HepG2 (cell line): ENCODE data around the gene SGMS1. TPM values are rescaled to one million over a fixed set of nuclear protein-coding genes. Genes with fewer than 3 reads are reported as not detected.

Experiments
- CBX5 ChIP-seq: sonication (generic); formaldehyde crosslinking; IDR thresholded peaks from 2 replicates; pipeline ENCODE4 v1.4.0; 2020; ENCODE audit warnings: missing genetic modification reagents, borderline replicate concordance
- ETV6 ChIP-seq: sonication (generic); formaldehyde crosslinking; conservative IDR thresholded peaks from 2 replicates; pipeline ENCODE4 v1.4.0; 2020; ENCODE audit warnings: missing genetic modification reagents
- HOXD1 ChIP-seq: sonication (generic); formaldehyde crosslinking; IDR thresholded peaks from 2 replicates; pipeline ENCODE4 v1.5.0; 2020; ENCODE audit warnings: missing genetic modification reagents
- JUNB ChIP-seq: sonication (generic); formaldehyde crosslinking; IDR thresholded peaks from 2 replicates; pipeline ENCODE4 v1.8.0; 2022; ENCODE audit warnings: missing genetic modification reagents, mild to moderate bottlenecking, borderline replicate concordance
- KDM5A ChIP-seq: fragments of 200-600 bp; sonication (generic); IDR thresholded peaks from 2 replicates; pipeline ENCODE4 v1.7.0; 2018; ENCODE audit warnings: antibody characterized with exemption, mild to moderate bottlenecking, low read length, borderline replicate concordance
- MBNL3 ChIP-seq: fragments of 250-450 bp; sonication (Bioruptor Pico); conservative IDR thresholded peaks from 2 replicates; pipeline ENCODE4 v1.8.0; 2022; ENCODE audit warnings: mild to moderate bottlenecking, inconsistent platforms
- MED13 ChIP-seq: sonication (generic); formaldehyde crosslinking; IDR thresholded peaks from 2 replicates; pipeline ENCODE4 v1.5.0; 2020; ENCODE audit warnings: missing genetic modification reagents
- ZBTB8A ChIP-seq: sonication (generic); formaldehyde crosslinking; IDR thresholded peaks from 2 replicates; pipeline ENCODE4 v1.4.0; 2020; ENCODE audit warnings: mild to moderate bottlenecking, low read depth, missing genetic modification reagents, borderline replicate concordance
- ZNF33A ChIP-seq: sonication (generic); formaldehyde crosslinking; IDR thresholded peaks from 2 replicates; pipeline ENCODE4 v1.5.1; 2020; ENCODE audit warnings: missing genetic modification reagents, mild to moderate bottlenecking, moderate library complexity, borderline replicate concordance
- ZNF441 ChIP-seq: sonication (generic); formaldehyde crosslinking; IDR thresholded peaks from 2 replicates; pipeline ENCODE4 v1.7.0; 2021; ENCODE audit warnings: missing genetic modification reagents, borderline replicate concordance
- ZNF552 ChIP-seq: sonication (generic); formaldehyde crosslinking; IDR thresholded peaks from 2 replicates; pipeline ENCODE4 v1.9.0; 2022; ENCODE audit warnings: missing genetic modification reagents, mild to moderate bottlenecking, borderline replicate concordance
- ZNF709 ChIP-seq: sonication (generic); formaldehyde crosslinking; IDR thresholded peaks from 2 replicates; pipeline ENCODE4 v1.5.0; 2020; ENCODE audit warnings: mild to moderate bottlenecking, missing genetic modification reagents
- ZNF816 ChIP-seq: sonication (generic); formaldehyde crosslinking; IDR thresholded peaks from 2 replicates; pipeline ENCODE4 v1.8.0; 2022; ENCODE audit warnings: missing genetic modification reagents, mild to moderate bottlenecking, borderline replicate concordance
- polyA plus RNA-seq, 8 experiments: library from polyadenylated mRNA; depleted of rRNA in 3 of 8; stranded (reverse) in 7 of 8; unstranded in 1 of 8; fragments of >200 nt; fragmentation: Illumina TruSeq in 4 of 8; extraction: Trizol in 4 of 8; gene quantifications; 2 replicates each; pipeline versions ENCODE4 v1.2.1 to v1.2.3, GENCODE V29; 2011 to 2016; ENCODE audit warnings: low read depth in 4 of 8, missing spikeins in 1 of 8, mixed read lengths in 1 of 8; ENCODE audit not compliant: insufficient read depth in 1 of 8
- total RNA-seq, 5 experiments: library from RNA; depleted of rRNA; stranded (reverse); fragments of >200 nt; fragmentation: Illumina TruSeq; extraction: Trizol; gene quantifications; 2 replicates each; pipeline ENCODE4 v1.2.3, GENCODE V29; 2016; ENCODE audit warnings: low read depth in 1 of 5
- TF ChIP-seq, protein P1 (sequence below): sonication (generic); formaldehyde crosslinking; IDR thresholded peaks from 2 replicates; pipeline ENCODE4 v1.4.0; 2020; ENCODE audit warnings: missing genetic modification reagents
- TF ChIP-seq, protein P2 (sequence below): sonication (generic); formaldehyde crosslinking; IDR thresholded peaks from 2 replicates; pipeline ENCODE4 v1.9.0; 2021; ENCODE audit warnings: missing genetic modification reagents, mild to moderate bottlenecking, borderline replicate concordance
- TF ChIP-seq, protein P3 (sequence below): IDR thresholded peaks from 2 replicates; pipeline ENCODE4 v1.6.1; 2016; ENCODE audit warnings: mild to moderate bottlenecking
- TF ChIP-seq, protein P4 (sequence below): sonication (generic); formaldehyde crosslinking; IDR thresholded peaks from 2 replicates; pipeline ENCODE4 v1.4.0; 2020; ENCODE audit warnings: missing genetic modification reagents
- TF ChIP-seq, protein P5 (sequence below): IDR thresholded peaks from 2 replicates; pipeline ENCODE4 v1.6.1; 2016; ENCODE audit warnings: missing genetic modification reagents, missing compliant biosample characterization
- TF ChIP-seq, protein P6 (sequence below): sonication (generic); formaldehyde crosslinking; IDR thresholded peaks from 2 replicates; pipeline ENCODE4 v1.5.0; 2020; ENCODE audit warnings: mild to moderate bottlenecking, missing genetic modification reagents

The SGMS1 gene
- total and polyA plus RNA-seq, 2 of the 13 experiments (the other 11 are each of a cell fraction or from before 2014, with no cell fraction given) = 6.5 to 15.1 TPM

DNA sequence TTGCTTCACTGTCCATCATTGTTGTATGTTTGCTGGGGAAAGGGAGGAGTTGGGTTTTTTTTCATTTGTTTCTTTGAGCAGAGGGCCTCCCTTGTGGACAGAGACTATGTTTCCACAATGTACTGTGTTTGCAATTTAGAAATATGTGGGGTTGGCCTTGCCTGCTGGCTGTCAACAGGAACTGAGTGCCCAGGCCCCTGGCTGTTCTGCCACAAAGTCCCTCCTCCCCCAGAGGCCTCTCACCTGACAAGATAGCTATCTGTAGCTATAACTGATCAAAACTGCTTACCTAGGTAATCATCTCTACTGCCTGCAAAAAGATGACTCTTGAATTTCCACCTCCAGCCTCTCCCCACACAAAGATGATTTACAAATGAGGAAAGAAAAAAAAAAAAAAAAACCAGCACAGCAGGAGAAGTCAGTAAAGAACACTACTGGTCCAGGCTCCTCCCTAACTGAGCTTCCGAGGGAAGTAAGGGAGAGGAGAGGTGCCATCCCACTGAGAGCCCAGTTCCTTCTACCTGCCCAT lies 121.8 kb downstream of the SGMS1 start (continued):
- TF ChIP-seq KDM5A (no peak), ZNF709 (CRISPR knock-in tag) (no peak), ZNF33A (CRISPR knock-in tag) (no peak), ZNF552 (CRISPR knock-in tag) (no peak), ZNF816 (CRISPR knock-in tag) (no peak), MBNL3 (CRISPR knock-in tag) (no peak), ETV6 (no peak), ZBTB8A (CRISPR knock-in tag) (no peak), HOXD1 (CRISPR knock-in tag) (no peak), MED13 (CRISPR knock-in tag) (no peak), ZNF441 (CRISPR knock-in tag) (no peak), CBX5 (CRISPR knock-in tag) (peak; percentile 47; the same call in 1 of the 2 replicates), JUNB (CRISPR knock-in tag) (no peak)
- TF ChIP-seq, protein P1, sequence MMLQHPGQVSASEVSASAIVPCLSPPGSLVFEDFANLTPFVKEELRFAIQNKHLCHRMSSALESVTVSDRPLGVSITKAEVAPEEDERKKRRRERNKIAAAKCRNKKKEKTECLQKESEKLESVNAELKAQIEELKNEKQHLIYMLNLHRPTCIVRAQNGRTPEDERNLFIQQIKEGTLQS (CRISPR knock-in tag) = no peak
- TF ChIP-seq, protein P2, sequence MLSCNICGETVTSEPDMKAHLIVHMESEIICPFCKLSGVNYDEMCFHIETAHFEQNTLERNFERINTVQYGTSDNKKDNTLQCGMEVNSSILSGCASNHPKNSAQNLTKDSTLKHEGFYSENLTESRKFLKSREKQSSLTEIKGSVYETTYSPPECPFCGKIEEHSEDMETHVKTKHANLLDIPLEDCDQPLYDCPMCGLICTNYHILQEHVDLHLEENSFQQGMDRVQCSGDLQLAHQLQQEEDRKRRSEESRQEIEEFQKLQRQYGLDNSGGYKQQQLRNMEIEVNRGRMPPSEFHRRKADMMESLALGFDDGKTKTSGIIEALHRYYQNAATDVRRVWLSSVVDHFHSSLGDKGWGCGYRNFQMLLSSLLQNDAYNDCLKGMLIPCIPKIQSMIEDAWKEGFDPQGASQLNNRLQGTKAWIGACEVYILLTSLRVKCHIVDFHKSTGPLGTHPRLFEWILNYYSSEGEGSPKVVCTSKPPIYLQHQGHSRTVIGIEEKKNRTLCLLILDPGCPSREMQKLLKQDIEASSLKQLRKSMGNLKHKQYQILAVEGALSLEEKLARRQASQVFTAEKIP (CRISPR knock-in tag) = no peak
- TF ChIP-seq, protein P3, sequence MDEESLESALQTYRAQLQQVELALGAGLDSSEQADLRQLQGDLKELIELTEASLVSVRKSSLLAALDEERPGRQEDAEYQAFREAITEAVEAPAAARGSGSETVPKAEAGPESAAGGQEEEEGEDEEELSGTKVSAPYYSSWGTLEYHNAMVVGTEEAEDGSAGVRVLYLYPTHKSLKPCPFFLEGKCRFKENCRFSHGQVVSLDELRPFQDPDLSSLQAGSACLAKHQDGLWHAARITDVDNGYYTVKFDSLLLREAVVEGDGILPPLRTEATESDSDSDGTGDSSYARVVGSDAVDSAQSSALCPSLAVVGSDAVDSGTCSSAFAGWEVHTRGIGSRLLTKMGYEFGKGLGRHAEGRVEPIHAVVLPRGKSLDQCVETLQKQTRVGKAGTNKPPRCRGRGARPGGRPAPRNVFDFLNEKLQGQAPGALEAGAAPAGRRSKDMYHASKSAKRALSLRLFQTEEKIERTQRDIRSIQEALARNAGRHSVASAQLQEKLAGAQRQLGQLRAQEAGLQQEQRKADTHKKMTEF (CRISPR knock-in tag) = peak; percentile 63; the same call in 1 of the 2 replicates
- TF ChIP-seq, protein P4, sequence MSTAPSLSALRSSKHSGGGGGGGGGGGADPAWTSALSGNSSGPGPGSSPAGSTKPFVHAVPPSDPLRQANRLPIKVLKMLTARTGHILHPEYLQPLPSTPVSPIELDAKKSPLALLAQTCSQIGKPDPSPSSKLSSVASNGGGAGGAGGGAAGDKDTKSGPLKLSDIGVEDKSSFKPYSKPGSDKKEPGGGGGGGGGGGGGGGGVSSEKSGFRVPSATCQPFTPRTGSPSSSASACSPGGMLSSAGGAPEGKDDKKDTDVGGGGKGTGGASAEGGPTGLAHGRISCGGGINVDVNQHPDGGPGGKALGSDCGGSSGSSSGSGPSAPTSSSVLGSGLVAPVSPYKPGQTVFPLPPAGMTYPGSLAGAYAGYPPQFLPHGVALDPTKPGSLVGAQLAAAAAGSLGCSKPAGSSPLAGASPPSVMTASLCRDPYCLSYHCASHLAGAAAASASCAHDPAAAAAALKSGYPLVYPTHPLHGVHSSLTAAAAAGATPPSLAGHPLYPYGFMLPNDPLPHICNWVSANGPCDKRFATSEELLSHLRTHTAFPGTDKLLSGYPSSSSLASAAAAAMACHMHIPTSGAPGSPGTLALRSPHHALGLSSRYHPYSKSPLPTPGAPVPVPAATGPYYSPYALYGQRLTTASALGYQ (CRISPR knock-in tag) = no peak; the same call in 1 of the 2 replicates
- TF ChIP-seq, protein P5, sequence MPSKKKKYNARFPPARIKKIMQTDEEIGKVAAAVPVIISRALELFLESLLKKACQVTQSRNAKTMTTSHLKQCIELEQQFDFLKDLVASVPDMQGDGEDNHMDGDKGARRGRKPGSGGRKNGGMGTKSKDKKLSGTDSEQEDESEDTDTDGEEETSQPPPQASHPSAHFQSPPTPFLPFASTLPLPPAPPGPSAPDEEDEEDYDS (CRISPR knock-in tag) = no peak
- TF ChIP-seq, protein P6, sequence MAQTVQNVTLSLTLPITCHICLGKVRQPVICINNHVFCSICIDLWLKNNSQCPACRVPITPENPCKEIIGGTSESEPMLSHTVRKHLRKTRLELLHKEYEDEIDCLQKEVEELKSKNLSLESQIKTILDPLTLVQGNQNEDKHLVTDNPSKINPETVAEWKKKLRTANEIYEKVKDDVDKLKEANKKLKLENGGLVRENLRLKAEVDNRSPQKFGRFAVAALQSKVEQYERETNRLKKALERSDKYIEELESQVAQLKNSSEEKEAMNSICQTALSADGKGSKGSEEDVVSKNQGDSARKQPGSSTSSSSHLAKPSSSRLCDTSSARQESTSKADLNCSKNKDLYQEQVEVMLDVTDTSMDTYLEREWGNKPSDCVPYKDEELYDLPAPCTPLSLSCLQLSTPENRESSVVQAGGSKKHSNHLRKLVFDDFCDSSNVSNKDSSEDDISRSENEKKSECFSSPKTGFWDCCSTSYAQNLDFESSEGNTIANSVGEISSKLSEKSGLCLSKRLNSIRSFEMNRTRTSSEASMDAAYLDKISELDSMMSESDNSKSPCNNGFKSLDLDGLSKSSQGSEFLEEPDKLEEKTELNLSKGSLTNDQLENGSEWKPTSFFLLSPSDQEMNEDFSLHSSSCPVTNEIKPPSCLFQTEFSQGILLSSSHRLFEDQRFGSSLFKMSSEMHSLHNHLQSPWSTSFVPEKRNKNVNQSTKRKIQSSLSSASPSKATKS (CRISPR knock-in tag) = no peak
